Muscle layer of duodenum (tissue), 2 donors: ENCODE results near the gene RPL7A.

Source experiments
- H3K27ac ChIP-seq: one replicate; pipeline ENCODE4 v1.7.0; 2013; ENCODE audit warnings: mild to moderate bottlenecking, low read length
- H3K27me3 ChIP-seq: one replicate; pipeline ENCODE4 v1.7.0; 2013; ENCODE audit warnings: low read depth, mild to moderate bottlenecking, control low read depth, low read length
- H3K36me3 ChIP-seq, 2 donors: one replicate each; pipeline ENCODE4 v1.7.0; 2013; ENCODE audit warnings: low read length in 2 of 2, control low read depth in 1 of 2, mild to moderate bottlenecking in 1 of 2; ENCODE audit not compliant: insufficient read depth in 2 of 2, control insufficient read depth in 1 of 2
- H3K4me1 ChIP-seq, 2 donors: one replicate each; pipeline ENCODE4 v1.7.0; 2013; ENCODE audit warnings: low read length in 2 of 2, mild to moderate bottlenecking in 2 of 2, control low read depth in 1 of 2, moderate library complexity in 1 of 2; ENCODE audit not compliant: insufficient read depth in 2 of 2, control insufficient read depth in 1 of 2
- H3K4me3 ChIP-seq, 2 donors: one replicate each; pipeline ENCODE4 v1.7.0; 2013; ENCODE audit warnings: low read length in 2 of 2, low read depth in 1 of 2, mild to moderate bottlenecking in 1 of 2
- H3K9me3 ChIP-seq, 2 donors: one replicate each; pipeline ENCODE4 v1.7.0; 2013; ENCODE audit warnings: low read length in 2 of 2, control low read depth in 1 of 2, mild to moderate bottlenecking in 1 of 2; ENCODE audit not compliant: control insufficient read depth in 1 of 2
- donor health status: healthy.

RPL7A gene

GRCh38 chr9:133351526-133351907 is 3.5 kb downstream of the RPL7A start:
- Histone ChIP-seq H3K27ac (no peak overlapping the region), H3K9me3 (no peaks in the 10 kb centered on the region), H3K36me3 (peaks cover 38 to 48% of the 10 kb centered on the region in 2 donors), H3K4me3 (no peak overlapping the region), H3K27me3 (no peaks in the 10 kb centered on the region), H3K4me1 (peaks cover 14 to 35% of the 10 kb centered on the region in 2 donors)

GRCh38 chr9:133351908-133352634 is 4.1 kb downstream of the RPL7A start:
- Histone ChIP-seq H3K27ac (no peak overlapping the region), H3K9me3 (no peaks in the 10 kb centered on the region), H3K4me3 (no peak overlapping the region), H3K36me3 (peaks cover 38 to 48% of the 10 kb centered on the region in 2 donors), H3K27me3 (no peaks in the 10 kb centered on the region), H3K4me1 (peaks cover 11 to 36% of the 10 kb centered on the region in 2 donors)

GRCh38 chr9:133352635-133353340 is 4.8 kb downstream of the RPL7A start:
- Histone ChIP-seq H3K4me1 (peaks cover 18 to 43% of the 10 kb centered on the region in 2 donors), H3K4me3 (no peak overlapping the region), H3K27me3 (no peaks in the 10 kb centered on the region), H3K36me3 (peaks cover 38 to 48% of the 10 kb centered on the region in 2 donors), H3K9me3 (no peaks in the 10 kb centered on the region), H3K27ac (no peak overlapping the region)

- Histone ChIP-seq H3K27me3 (no peaks in the 10 kb centered on the region), H3K36me3 (peaks cover 38 to 48% of the 10 kb centered on the region in 2 donors), H3K27ac (no peak overlapping the region), H3K4me3 (no peak overlapping the region), H3K9me3 (no peaks in the 10 kb centered on the region), H3K4me1 (peaks cover 19 to 46% of the 10 kb centered on the region in 2 donors)
These were observed 5.5 kb downstream of the RPL7A start for GRCh38 chr9:133353548-133353947.

GRCh38 chr9:133354766-133355165 is 6.7 kb downstream of the RPL7A start:
- peaks cover 12 to 39% of the 10 kb centered on the region in 2 donors for H3K4me1 ChIP-seq

GRCh38 chr9:133355881-133356357 is 7.9 kb downstream of the RPL7A start:
- H3K9me3 ChIP-seq: no peaks in the 10 kb centered on the region
- H3K27ac ChIP-seq: peak overlapping the region; percentile 1
- peaks cover 12 to 38% of the 10 kb centered on the region in 2 donors for H3K4me1 ChIP-seq
- H3K4me3 ChIP-seq: peak overlapping the region; percentile 60 to 82
- H3K36me3 ChIP-seq: peaks cover 30 to 40% of the 10 kb centered on the region in 2 donors
- H3K27me3 ChIP-seq: no peaks in the 10 kb centered on the region

More at GRCh38 chr9:133354766-133355165, 6.7 kb downstream of the RPL7A start:
- H3K27me3 ChIP-seq: no peaks in the 10 kb centered on the region
- H3K9me3 ChIP-seq: no peaks in the 10 kb centered on the region
- peaks cover 32 to 48% of the 10 kb centered on the region in 2 donors for H3K36me3 ChIP-seq
- H3K27ac ChIP-seq: no peak overlapping the region
- no peak overlapping the region for H3K4me3 ChIP-seq

GRCh38 chr9:133356391-133357091 is 8.5 kb downstream of the RPL7A start, which contains the start of the genes SURF1 and SURF2:
Gene SURF1 (minus strand): TSS chr9:133356487. CDS start chr9:133356453, 34 bp downstream.
Gene SURF2 (plus strand): TSS chr9:133356550. CDS start chr9:133356593, 43 bp downstream.
- no peaks in the 10 kb centered on the region for H3K27me3 ChIP-seq
- peaks cover 30 to 41% of the 10 kb centered on the region in 2 donors for H3K36me3 ChIP-seq
- peak within 1 kb of the TSS; percentile 60 to 82 for H3K4me3 ChIP-seq
- peaks cover 12 to 38% of the 10 kb centered on the region in 2 donors for H3K4me1 ChIP-seq
- no peaks in the 10 kb centered on the region for H3K9me3 ChIP-seq
- H3K27ac ChIP-seq: peak within 1 kb of the TSS; percentile 1

- Histone ChIP-seq H3K36me3 (peaks cover 29 to 40% of the 10 kb centered on the region in 2 donors), H3K4me1 (peaks cover 12 to 38% of the 10 kb centered on the region in 2 donors), H3K9me3 (no peaks in the 10 kb centered on the region), H3K4me3 (peak overlapping the region in 1 of 2 donors; percentile 82), H3K27ac (no peak overlapping the region), H3K27me3 (no peaks in the 10 kb centered on the region)
These were observed 9.6 kb downstream of the RPL7A start for GRCh38 chr9:133357656-133358055.

GRCh38 chr9:133359399-133360175 is 11.6 kb downstream of the RPL7A start:
- H3K27me3 ChIP-seq: no peaks in the 10 kb centered on the region
- H3K4me3 ChIP-seq: no peak overlapping the region
- no peaks in the 10 kb centered on the region for H3K9me3 ChIP-seq
- peaks cover 12 to 35% of the 10 kb centered on the region in 2 donors for H3K4me1 ChIP-seq
- no peak overlapping the region for H3K27ac ChIP-seq
- peaks cover 40 to 44% of the 10 kb centered on the region in 2 donors for H3K36me3 ChIP-seq
